Ascending aorta (tissue), 2 donors: ENCODE measurements around the gene DGKI. TPM values are rescaled to one million over a fixed set of nuclear protein-coding genes. Genes with fewer than 3 reads are reported as not detected.

Experiments
- DNase-seq, 2 donors: peaks; one replicate each; pipeline ENCODE4 v3.0.0-alpha.2; 2019; ENCODE audit warnings: low spot score in 2 of 2
- H3K27ac ChIP-seq, 2 donors: fragments of 200-600 bp; sonication (generic); one replicate each; pipeline ENCODE4 v1.5.1; 2016 to 2017; ENCODE audit warnings: mild to moderate bottlenecking in 1 of 2
- H3K27me3 ChIP-seq: fragments of 200-600 bp; sonication (generic); one replicate; pipeline ENCODE4 v1.5.1; 2017
- H3K36me3 ChIP-seq, 2 donors: fragments of 200-600 bp; sonication (generic); one replicate each; pipeline ENCODE4 v1.5.1; 2016
- H3K4me1 ChIP-seq, 2 donors: fragments of 200-600 bp; sonication (generic); one replicate each; pipeline ENCODE4 v1.5.1; 2016 to 2017; ENCODE audit warnings: mild to moderate bottlenecking in 1 of 2
- H3K4me3 ChIP-seq, 2 donors: fragments of 200-600 bp; sonication (generic); one replicate each; pipeline ENCODE4 v1.5.1; 2016 to 2017; ENCODE audit warnings: mild to moderate bottlenecking in 1 of 2
- H3K9me3 ChIP-seq, 2 donors: fragments of 200-600 bp; sonication (generic); one replicate each; pipeline ENCODE4 v1.5.1; 2016
- CTCF ChIP-seq, 3 experiments: fragments of 200-600 bp in 2 of 3; fragments of 450-650 bp in 1 of 3; sonication (generic) in 2 of 3; IDR thresholded peaks; one replicate each; pipeline ENCODE4 v1.5.1; 2016 to 2019; ENCODE audit warnings: antibody characterized with exemption in 3 of 3, mild to moderate bottlenecking in 1 of 3, moderate library complexity in 1 of 3
- intact Hi-C: fragments of 100-400 bp; cut with DNase I; formaldehyde crosslinking; loops from one replicate; pipeline ENCODE4 v1.15.1; 2023
- total RNA-seq: library from RNA; depleted of rRNA; stranded (reverse); fragments of >200 nt; gene quantifications from one replicate; pipeline ENCODE4 v1.1.0, GENCODE V29; 2016

DGKI gene
- total RNA-seq, 1 donor from 2014 or later: 13.4 TPM

DNA sequence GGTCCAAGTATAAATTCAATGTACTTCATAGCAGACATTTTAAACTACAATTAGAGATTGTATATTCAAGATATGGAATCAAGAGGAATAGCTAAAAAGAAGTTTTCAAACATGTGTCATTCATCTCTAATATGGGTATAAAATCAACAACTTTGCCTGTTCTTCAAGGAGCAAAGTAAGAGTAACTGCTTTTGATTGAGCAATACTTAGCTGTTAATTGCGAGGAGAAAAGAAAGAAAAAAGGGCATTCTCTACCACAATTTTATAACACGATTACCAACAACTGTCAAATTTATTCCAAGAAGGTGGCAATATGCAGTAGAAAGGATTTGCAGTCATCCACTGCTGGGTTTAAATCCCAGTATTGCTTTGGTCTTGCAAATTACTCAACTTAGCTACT is 356.9 kb downstream of the DGKI start:
- intact Hi-C loops: no loop called here
- TF ChIP-seq CTCF (IDR thresholded peaks at IDR 0.05): no peak
- Histone ChIP-seq H3K27ac (no peak overlapping the region), H3K4me1 (no peaks in the 10 kb centered on the region), H3K9me3 (no peaks in the 10 kb centered on the region), H3K27me3 (no peaks in the 10 kb centered on the region), H3K4me3 (no peak overlapping the region), H3K36me3 (no peaks in the 10 kb centered on the region)
- no peak for DNase-seq

DNA sequence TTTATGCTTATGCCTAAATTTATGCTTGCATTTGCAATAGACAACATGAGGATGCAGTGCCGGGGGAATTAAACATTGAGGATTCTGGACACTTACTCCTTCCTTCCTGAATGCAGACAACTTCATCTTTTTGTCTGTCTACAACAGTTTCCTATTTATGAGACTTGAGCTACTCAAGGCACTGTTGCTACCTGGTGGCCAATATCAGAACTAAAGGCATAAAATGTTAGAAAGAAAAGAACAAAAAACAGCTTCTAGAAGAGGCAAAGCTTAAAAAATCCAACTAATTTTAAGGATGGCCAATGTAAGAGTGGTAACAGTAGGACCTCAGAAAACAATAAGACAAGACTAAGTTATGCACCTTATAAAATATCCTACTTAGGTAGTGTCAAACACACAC is 358.7 kb downstream of the DGKI start:
- no peaks in the 10 kb centered on the region for H3K36me3 ChIP-seq
- no peak overlapping the region for H3K4me3 ChIP-seq
- no peaks in the 10 kb centered on the region for H3K4me1 ChIP-seq
- H3K27me3 ChIP-seq: no peaks in the 10 kb centered on the region
- no peak overlapping the region for H3K27ac ChIP-seq
- intact Hi-C loops: no loop called here
- DNase-seq: no peak
- no peaks in the 10 kb centered on the region for H3K9me3 ChIP-seq
- no peak for TF ChIP-seq CTCF (IDR thresholded peaks at IDR 0.05)

DNA sequence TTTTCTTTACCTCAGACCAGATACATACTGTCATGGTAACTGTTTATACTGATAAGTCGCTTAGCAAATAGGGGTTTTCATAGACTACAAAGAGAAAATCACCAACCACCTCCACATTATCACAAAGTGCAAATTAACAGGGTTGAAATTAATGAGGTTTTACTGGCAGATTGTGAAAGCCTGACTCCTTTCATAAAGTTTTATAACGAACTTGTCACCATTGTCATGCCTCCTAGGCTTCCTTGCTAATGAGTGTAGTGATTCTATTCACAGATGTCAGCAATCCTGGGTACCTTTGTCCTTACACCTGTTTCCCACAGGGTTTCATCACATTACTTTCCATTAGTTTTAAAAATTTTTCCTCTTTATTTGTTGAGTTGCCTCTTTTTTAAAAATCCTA is 361.0 kb downstream of the DGKI start:
- TF ChIP-seq CTCF (IDR thresholded peaks at IDR 0.05): no peak

DNA sequence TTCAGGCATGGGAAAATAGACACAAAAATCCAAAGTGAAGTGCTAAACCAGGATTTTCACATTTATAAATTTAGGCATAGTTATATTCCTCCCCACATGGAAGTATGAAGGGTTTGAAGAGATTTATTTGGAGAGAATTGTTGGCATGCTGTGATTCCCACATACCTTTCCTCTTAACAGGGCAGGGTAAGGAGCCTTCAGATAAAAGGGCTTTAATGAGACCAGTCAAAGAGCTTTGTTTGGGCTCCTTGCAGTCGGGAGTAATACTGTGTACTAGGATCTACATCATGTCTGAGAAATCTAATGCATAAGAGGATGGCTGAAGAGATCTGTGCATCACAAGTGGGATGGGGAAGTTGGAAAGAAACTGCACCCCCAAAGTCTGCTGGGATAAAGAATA is 362.4 kb downstream of the DGKI start:
- H3K36me3 ChIP-seq: no peaks in the 10 kb centered on the region
- H3K9me3 ChIP-seq: no peaks in the 10 kb centered on the region
- H3K4me1 ChIP-seq: no peaks in the 10 kb centered on the region
- intact Hi-C loops: no loop called here
- H3K4me3 ChIP-seq: no peak overlapping the region
- H3K27me3 ChIP-seq: no peaks in the 10 kb centered on the region
- DNase-seq: no peak
- H3K27ac ChIP-seq: no peak overlapping the region
- TF ChIP-seq CTCF (IDR thresholded peaks at IDR 0.05): no peak

More for the DNA sequence above, 361.0 kb downstream of the DGKI start:
- Histone ChIP-seq H3K27me3 (no peaks in the 10 kb centered on the region), H3K9me3 (no peaks in the 10 kb centered on the region), H3K4me3 (no peak overlapping the region), H3K36me3 (no peaks in the 10 kb centered on the region), H3K4me1 (no peaks in the 10 kb centered on the region), H3K27ac (no peak overlapping the region)
- DNase-seq: no peak
- intact Hi-C loops: no loop called here

DNA sequence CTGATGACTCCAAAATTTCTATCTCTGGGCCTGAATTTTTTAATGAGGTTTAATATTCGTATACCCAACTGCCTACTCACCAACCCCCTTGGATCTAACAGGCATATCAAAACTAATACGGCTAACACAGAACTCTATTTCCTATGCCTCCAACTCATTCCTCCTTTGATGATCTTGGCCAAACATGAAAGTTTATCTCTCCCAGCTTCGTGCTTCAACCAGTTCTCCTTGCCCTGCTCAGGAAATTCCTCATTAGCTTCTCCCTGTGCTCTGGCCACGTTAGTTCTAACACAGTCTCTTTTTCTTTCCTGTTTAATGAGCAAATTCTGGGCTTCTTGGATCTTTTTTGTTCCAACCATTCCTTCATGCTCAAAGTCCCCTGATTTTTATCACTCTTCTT is 364.3 kb downstream of the DGKI start:
- Histone ChIP-seq H3K27ac (no peak overlapping the region), H3K9me3 (no peaks in the 10 kb centered on the region), H3K4me3 (no peak overlapping the region), H3K4me1 (no peaks in the 10 kb centered on the region), H3K36me3 (no peaks in the 10 kb centered on the region), H3K27me3 (no peaks in the 10 kb centered on the region)
- no peak for TF ChIP-seq CTCF (IDR thresholded peaks at IDR 0.05)
- intact Hi-C loops: no loop called here
- DNase-seq: no peak

GRCh38 chr7:137480824-137481365 is 365.9 kb downstream of the DGKI start:
- H3K4me1 ChIP-seq: no peaks in the 10 kb centered on the region
- no peaks in the 10 kb centered on the region for H3K27me3 ChIP-seq
- no peak for TF ChIP-seq CTCF (IDR thresholded peaks at IDR 0.05)
- no peaks in the 10 kb centered on the region for H3K36me3 ChIP-seq
- H3K27ac ChIP-seq: no peak overlapping the region
- H3K4me3 ChIP-seq: no peak overlapping the region
- H3K9me3 ChIP-seq: no peaks in the 10 kb centered on the region
- intact Hi-C loops: no loop called here
- no peak for DNase-seq
